ENCODE results near the gene LSAMP.

The LSAMP gene

DNA sequence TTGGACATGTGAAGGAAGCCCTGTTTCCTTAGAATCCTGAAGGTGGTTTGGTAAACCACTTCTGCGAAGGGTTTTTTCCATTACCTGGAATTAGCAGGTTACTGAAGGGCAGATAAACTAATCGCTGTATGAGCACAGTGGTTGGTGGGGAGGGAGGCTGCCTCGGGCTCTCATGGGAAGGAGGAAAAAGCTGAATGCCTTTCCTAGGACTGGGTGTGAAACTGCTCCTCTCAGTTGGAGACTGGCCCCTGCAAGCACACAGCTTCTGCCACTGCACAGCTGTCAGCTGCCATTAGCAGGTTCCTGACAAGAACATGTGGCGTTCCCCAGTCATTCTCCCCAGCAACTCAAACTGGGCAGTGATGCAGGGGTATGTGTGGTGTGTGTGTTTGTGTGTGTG, 445.7 kb downstream of the LSAMP start:
- no peak for DNase-seq

GRCh38 chr3:115999001-115999585, 446.2 kb downstream of the LSAMP start:
- DNase-seq, result no peak

GRCh38 chr3:115996420-115997108, 448.7 kb downstream of the LSAMP start:
- DNase-seq, result no peak

DNA sequence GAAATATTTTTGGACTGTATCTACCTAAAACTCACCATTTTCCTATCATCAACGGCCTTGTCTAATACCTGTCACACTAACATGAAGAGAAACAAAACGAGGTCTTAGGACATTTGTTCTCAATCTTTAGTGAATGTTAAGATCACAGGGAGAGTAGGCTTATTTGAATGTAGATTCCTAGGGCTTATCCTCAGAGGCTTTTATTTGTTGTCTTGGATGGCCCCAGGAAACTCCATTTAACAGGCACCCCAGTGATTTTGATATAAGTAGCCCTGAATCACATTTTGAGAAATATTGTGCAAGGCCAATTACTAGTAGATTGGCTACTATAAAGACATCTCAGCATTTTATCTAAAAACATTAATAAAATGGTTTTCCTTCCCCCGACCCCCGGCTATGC, 454.6 kb downstream of the LSAMP start:
- no peak for DNase-seq

GRCh38 chr3:115989684-115990421, 455.4 kb downstream of the LSAMP start:
- DNase-seq, result peak; percentile 35

- DNase-seq, result no peak
These were observed 458.6 kb downstream of the LSAMP start for GRCh38 chr3:115986555-115987207.

GRCh38 chr3:115982629-115983028, 462.7 kb downstream of the LSAMP start:
- no peak for DNase-seq

DNA sequence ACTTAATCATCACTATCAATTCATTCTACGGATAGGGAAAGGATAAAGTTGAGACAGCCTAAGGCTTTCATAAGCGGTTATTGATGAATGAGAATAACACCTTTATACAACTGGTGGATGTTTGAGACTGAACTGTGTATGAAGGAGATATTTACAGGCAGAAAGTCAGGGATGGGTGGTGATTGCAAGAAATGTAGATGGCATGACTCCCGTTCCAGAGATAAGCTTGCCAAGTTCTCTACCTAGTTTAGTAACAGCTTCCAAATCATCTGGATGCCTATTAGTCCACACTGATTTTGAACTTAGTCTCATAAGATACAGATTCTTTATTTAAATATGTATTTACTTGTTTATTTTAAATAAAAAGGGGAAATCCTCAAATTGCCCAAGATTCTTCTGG, 463.2 kb downstream of the LSAMP start:
- DNase-seq, result no peak

DNA sequence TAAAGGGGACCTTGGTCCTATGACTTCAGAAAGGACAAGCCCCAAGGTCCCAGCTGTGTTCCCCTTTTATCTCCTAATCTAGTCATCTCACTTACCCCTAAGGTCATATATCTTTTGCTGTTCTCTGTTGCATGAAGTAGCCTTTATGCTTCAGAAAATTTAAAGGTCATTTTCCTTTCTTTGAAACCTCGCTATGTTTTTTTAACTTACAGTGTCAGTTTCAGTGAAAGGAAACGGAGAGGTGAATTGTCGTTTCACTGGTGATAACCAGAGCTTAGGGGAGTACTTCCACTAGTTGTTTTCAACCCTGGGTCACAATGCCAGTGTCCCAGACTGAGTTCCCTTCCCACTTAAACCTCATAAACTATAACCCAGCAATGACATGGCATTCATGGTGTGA, 464.6 kb downstream of the LSAMP start:
- no peak for DNase-seq

DNA sequence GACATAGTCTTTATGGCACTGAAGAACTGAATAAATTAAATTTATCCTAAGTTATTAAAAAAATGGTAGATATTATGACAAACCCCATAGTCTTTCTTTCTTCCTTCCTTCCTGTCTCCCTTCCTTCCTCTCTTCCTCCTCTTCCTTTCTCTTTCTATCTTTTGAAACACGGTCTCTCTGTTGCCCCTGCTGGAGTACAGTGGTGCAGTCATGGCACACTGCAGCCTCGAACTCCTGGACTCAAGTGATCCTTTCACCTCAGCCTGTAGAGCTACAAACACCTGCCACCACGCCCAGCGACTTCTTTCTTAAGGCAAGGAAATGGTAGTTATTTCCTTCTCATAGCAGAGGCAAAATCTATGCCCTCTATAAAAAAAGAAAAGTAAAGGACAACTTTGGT, 467.4 kb downstream of the LSAMP start:
- DNase-seq, result no peak

DNA sequence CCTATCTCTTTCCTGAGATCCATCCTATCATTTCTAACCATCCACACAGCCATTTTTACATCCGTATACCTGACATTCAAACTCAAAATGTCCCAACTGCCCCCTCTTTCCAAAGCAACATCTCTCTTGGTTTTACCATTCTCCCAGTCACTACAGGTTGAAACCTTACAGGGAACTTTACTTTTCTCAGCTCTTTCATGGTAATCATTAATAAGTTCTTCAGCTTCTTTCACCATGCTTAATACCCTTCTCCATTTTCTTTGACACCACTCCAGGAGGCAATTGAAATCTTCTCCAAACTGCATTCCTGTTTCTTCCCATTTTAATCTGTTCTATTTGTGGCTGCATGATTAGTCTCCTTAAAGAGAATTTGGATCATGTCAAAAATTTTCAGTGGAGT, 469.5 kb downstream of the LSAMP start:
- no peak for DNase-seq

DNA sequence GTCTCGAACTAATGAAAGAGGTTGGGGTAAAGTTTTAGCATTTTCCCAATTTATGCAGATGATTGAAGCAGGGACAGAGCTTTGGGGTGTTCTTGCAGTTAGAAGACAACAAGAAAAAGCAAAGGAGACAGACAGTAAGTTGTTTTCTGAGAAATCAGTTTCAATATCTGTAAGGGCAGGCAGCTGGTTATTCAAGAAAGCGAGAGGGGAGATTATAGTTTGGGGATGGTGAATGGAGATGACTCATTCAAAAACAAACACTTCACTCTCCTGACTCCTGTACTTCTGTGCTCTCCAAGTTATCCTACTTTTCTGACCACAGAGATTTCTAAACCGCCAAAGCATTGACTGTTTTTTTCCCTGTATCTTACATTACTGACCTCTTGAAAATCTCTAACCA, 469.9 kb downstream of the LSAMP start:
- DNase-seq, result peak; percentile 85

- no peak for DNase-seq
These were observed 470.3 kb downstream of the LSAMP start for GRCh38 chr3:115974940-115975339.

GRCh38 chr3:115968871-115969270, 476.4 kb downstream of the LSAMP start:
- DNase-seq, result no peak

DNA sequence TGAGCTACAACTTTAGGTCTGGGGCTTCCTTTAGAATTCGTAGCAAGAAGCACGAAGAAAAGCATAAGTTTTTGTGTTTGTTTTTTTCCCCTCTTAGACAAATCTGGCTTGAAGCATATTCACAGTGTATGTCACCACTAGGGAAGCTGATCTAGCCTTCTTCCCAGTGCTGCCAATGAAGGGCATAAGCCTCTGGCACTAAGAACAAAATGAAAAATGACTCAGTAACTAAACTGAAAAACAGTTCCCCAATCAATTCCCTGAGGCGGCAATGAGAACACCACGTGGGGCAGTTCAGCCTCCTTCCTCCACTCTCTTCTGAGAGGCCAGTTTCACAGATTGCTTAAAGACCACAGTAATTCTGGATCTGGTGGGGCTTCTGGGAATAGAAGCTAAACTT, 483.9 kb downstream of the LSAMP start:
- no peak for DNase-seq

- no peak for DNase-seq
These were observed 484.5 kb downstream of the LSAMP start for GRCh38 chr3:115960799-115961198.

GRCh38 chr3:115958526-115958925, 486.8 kb downstream of the LSAMP start:
- DNase-seq, result no peak

DNA sequence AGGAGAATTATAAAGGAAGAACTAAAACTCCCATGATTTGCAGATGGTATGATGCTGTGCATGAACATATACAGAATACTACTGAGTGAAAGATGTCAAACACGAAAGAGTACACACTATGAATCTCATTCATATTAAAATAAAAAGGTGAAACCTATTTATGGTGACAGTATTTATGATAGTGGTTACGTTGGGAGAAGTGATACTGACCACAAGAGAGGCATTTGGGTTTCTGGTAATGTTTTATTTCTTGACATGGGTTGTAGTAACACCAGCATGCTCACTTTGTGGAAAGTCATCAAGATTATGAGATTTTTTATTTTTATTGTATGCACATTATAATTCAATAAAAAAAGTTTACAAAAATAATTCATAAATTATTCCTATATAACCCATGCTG, 498.0 kb downstream of the LSAMP start:
- DNase-seq, result no peak

DNA sequence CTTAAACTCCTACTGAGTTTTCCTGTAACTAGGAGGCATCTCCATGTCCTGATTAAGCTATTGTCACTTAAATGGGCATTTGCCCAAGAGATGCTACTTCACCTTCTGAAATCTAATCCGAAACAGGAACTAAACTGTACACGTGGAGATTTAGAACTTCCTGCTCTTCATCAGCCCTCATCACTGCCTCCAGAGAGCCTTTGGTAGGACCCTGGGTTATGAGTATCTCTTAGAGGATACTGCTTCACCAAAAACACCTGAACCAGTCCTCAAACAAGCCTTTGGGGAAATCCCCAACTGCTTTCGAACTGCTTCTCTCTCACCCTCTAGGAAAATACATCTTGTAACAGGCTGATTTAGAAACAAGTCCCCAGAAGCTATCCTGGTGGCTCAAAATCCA, 501.7 kb downstream of the LSAMP start:
- DNase-seq, result no peak

DNA sequence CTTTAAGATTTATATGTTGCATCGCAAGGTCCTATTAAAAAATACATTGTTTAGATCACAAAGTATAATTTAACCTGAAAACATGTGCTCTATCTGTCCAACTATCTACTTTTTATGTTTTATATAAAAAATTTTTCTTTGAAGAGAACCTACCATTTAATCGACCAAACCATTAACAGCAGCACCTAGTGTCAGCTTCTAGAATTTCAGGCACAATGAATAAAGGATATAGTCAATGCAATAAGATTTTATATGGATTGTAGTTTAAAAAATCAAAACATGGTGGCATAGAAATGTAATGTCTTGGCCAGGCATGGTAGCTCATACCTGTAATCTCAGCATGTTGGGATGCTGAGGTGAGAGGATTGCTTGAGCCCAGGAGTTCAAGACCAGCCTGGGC, 508.2 kb downstream of the LSAMP start:
- no peak for DNase-seq

DNA sequence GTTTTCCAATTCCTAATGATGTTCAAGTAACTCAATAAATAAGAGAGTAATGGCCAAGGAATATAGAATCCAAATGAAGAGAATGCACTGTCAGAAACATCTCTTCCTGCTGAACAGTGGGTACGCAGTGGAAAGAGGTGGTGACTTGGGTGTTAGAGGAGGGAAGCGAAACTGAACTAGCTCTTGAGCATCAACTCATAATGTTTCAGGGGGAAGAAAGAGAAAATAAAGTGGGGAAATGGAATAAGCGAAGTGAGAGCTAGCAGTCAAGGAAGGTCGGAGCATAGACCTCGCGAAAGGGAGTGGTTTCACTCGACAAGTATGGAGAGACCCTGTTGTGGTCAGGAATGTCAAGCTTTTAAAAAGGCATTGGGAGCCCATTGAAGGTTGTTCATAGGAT, 512.5 kb downstream of the LSAMP start:
- DNase-seq, result no peak

DNA sequence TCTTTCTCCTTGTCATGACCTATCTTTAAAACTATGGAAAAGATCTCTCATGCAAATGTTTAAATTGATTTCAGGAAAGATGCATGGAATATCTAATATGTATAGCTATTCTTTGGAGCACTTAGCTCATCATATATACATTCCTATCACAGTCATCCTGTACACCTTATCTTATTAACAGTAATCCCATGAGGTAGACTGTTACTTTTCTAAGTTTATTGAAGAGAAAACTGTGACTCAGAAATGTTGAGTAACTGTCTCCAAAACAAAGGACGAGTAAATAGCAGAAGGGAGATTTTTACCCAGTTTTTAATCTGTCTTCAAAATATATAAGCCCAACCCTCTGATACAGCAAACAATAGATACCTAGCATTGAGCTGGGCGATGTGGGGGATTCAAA, 513.7 kb downstream of the LSAMP start:
- no peak for DNase-seq

DNA sequence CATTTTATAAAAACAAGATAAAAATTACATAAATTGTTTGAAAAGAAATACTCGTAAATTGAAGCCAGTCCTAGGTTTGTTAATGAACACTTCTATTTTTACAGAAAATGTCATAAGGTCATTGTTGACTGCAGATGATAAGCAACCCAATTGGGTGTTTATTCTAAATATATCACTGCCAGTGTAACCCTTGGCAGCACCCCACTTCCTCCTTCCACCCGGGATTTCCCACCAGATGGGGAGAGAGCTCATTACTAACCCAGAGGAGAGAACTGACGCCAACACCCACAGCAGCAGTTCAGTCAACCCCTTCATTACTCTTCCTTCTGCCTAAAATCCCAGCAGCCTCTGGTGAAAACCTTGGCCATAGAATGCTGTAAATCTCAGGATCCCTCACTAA, 514.4 kb downstream of the LSAMP start:
- DNase-seq, result no peak

DNA sequence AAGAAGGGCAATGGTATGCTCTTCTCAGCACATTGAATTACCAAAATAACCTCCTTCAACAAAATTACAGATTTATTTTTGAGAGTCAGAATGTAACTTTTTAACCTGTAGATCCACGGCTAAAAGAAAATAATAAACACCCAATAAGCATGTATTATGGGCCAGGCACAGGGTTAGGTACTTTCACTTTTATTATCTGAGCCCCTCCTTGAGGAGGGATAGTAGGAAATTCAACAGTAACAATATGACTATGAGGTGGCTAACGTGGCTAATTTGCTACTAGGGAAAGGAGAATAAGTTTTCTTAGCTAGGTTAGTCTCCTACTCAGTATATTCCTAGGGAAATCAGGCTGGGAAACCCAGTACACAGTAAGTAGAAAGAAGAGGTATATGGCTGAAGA, 515.1 kb downstream of the LSAMP start:
- no peak for DNase-seq

All from DMS79 treated with DMSO at 0.1 percent for 48 hours (cell line).